Measurements from ENCODE around the gene MTMR3.

- TF ChIP-seq, protein P1, sequence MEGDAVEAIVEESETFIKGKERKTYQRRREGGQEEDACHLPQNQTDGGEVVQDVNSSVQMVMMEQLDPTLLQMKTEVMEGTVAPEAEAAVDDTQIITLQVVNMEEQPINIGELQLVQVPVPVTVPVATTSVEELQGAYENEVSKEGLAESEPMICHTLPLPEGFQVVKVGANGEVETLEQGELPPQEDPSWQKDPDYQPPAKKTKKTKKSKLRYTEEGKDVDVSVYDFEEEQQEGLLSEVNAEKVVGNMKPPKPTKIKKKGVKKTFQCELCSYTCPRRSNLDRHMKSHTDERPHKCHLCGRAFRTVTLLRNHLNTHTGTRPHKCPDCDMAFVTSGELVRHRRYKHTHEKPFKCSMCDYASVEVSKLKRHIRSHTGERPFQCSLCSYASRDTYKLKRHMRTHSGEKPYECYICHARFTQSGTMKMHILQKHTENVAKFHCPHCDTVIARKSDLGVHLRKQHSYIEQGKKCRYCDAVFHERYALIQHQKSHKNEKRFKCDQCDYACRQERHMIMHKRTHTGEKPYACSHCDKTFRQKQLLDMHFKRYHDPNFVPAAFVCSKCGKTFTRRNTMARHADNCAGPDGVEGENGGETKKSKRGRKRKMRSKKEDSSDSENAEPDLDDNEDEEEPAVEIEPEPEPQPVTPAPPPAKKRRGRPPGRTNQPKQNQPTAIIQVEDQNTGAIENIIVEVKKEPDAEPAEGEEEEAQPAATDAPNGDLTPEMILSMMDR (IDR thresholded peaks at IDR 0.05), result no peak
- no peak for TF ChIP-seq POLR2A (IDR thresholded peaks at IDR 0.05)
These were observed 89.1 kb downstream of the MTMR3 start for GRCh38 chr22:29972121-29972520.
